Osteoblast (primary cell): ENCODE data around the gene NUDC. TPM values are rescaled to one million over a fixed set of nuclear protein-coding genes. Genes with fewer than 3 reads are reported as not detected.

Experiments
- DNase-seq: peaks from one replicate; pipeline ENCODE4 v3.0.0; 2011; ENCODE audit warnings: low spot score, mixed read lengths; ENCODE audit not compliant: insufficient read length; ENCODE audit errors: missing footprints
- H2AFZ ChIP-seq: 2 replicates; pipeline ENCODE4 v1.6.0; 2011; ENCODE audit warnings: mild to moderate bottlenecking, low read length
- H3K27ac ChIP-seq: 2 replicates; pipeline ENCODE4 v1.5.1; 2011; ENCODE audit warnings: mild to moderate bottlenecking, low read depth, low read length, moderate library complexity
- H3K27me3 ChIP-seq: 2 replicates; pipeline ENCODE4 v1.6.0; 2012; ENCODE audit warnings: mild to moderate bottlenecking, control low read depth, inconsistent platforms, low read length, moderate library complexity; ENCODE audit not compliant: insufficient read depth
- H3K36me3 ChIP-seq: 2 replicates; pipeline ENCODE4 v1.5.1; 2011; ENCODE audit warnings: mild to moderate bottlenecking, low read length, control low read depth, moderate library complexity; ENCODE audit not compliant: insufficient read depth
- H3K4me1 ChIP-seq: 2 replicates; pipeline ENCODE4 v1.5.1; 2011; ENCODE audit warnings: mild to moderate bottlenecking, low read length, control low read depth, moderate library complexity; ENCODE audit not compliant: insufficient read depth
- H3K4me2 ChIP-seq: 2 replicates; pipeline ENCODE4 v1.6.0; 2011; ENCODE audit warnings: mild to moderate bottlenecking, low read length; ENCODE audit not compliant: insufficient read depth
- H3K4me3 ChIP-seq: fragments of 200-600 bp; sonication (generic); 3 replicates; pipeline ENCODE4 v1.5.1; 2012; ENCODE audit warnings: mild to moderate bottlenecking, low read length, inconsistent platforms; ENCODE audit not compliant: insufficient read depth
- H3K79me2 ChIP-seq: 2 replicates; pipeline ENCODE4 v1.6.0; 2012; ENCODE audit warnings: mild to moderate bottlenecking, low read length, control low read depth, inconsistent platforms; ENCODE audit not compliant: insufficient read depth
- H3K9me3 ChIP-seq: 2 replicates; pipeline ENCODE4 v1.5.1; 2011; ENCODE audit warnings: low read depth, low read length, control low read depth
- H4K20me1 ChIP-seq: 2 replicates; pipeline ENCODE4 v1.6.0; 2012; ENCODE audit warnings: mild to moderate bottlenecking, low read length, control low read depth; ENCODE audit not compliant: insufficient read depth
- total RNA-seq: library from RNA; depleted of rRNA; stranded (reverse); fragments of >200 nt; gene quantifications from 2 replicates; pipeline ENCODE4 v1.2.3, GENCODE V29; 2012
- TF ChIP-seq, protein P1 (sequence below): IDR thresholded peaks from 2 replicates; pipeline ENCODE4 v1.5.1; 2011; ENCODE audit warnings: mild to moderate bottlenecking, low read depth, low read length, moderate library complexity; ENCODE audit errors: extremely low read depth

Gene NUDC
- total RNA-seq, 1 donor: 15.9 TPM

- Histone ChIP-seq H3K27ac (no peak within 1 kb of the TSS), H3K27me3 (peaks cover 49% of the 10 kb centered on the region), H3K9me3 (peaks cover 4% of the 10 kb centered on the region), H3K4me2 (no peak within 1 kb of the TSS), H3K36me3 (no peaks in the 10 kb centered on the region), H3K4me3 (no peak within 1 kb of the TSS), H3K4me1 (peaks cover 4% of the 10 kb centered on the region), H3K79me2 (no peaks in the 10 kb centered on the region), H4K20me1 (no peaks in the 10 kb centered on the region), H2AFZ (no peak within 1 kb of the TSS)
- DNase-seq: no peak
- TF ChIP-seq, protein P1, sequence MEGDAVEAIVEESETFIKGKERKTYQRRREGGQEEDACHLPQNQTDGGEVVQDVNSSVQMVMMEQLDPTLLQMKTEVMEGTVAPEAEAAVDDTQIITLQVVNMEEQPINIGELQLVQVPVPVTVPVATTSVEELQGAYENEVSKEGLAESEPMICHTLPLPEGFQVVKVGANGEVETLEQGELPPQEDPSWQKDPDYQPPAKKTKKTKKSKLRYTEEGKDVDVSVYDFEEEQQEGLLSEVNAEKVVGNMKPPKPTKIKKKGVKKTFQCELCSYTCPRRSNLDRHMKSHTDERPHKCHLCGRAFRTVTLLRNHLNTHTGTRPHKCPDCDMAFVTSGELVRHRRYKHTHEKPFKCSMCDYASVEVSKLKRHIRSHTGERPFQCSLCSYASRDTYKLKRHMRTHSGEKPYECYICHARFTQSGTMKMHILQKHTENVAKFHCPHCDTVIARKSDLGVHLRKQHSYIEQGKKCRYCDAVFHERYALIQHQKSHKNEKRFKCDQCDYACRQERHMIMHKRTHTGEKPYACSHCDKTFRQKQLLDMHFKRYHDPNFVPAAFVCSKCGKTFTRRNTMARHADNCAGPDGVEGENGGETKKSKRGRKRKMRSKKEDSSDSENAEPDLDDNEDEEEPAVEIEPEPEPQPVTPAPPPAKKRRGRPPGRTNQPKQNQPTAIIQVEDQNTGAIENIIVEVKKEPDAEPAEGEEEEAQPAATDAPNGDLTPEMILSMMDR: no peak
Observed at GRCh38 chr1:26959722-26960624, 38.4 kb downstream of the NUDC start, which contains the start of gene KDF1. KDF1 (minus strand) TSS chr1:26960468; CDS start chr1:26952380, 8,088 bp downstream.

- Histone ChIP-seq H3K4me1 (peaks cover 4% of the 10 kb centered on the region), H3K27me3 (peaks cover 49% of the 10 kb centered on the region), H3K4me2 (no peak overlapping the region), H3K79me2 (no peaks in the 10 kb centered on the region), H3K27ac (no peak overlapping the region), H3K36me3 (no peaks in the 10 kb centered on the region), H3K9me3 (peaks cover 4% of the 10 kb centered on the region), H2AFZ (no peak overlapping the region), H3K4me3 (no peak overlapping the region), H4K20me1 (no peaks in the 10 kb centered on the region)
- DNase-seq: no peak
- TF ChIP-seq, protein P1: no peak
Observed at GRCh38 chr1:26960625-26960966, 39.1 kb downstream of the NUDC start.

DNA sequence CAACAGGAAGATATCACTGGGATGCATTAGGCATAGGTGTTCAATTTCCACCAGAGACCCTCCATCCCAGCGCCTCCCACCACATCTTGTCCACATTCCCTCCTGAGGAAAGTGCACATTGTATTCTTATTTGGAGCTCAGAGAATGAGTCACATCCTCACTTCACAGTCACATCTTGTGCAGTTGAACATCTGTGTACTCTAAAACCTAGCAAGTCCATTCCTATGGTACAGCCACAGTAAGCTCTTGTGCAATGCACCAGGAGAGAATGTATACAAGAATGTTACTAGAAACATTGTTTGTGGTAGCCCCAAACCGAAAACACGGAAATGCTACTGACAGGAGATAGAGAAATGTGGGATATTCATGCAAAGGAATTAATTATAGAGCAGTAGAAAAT is 40.3 kb downstream of the NUDC start:
- TF ChIP-seq, protein P1: no peak
- H3K36me3 ChIP-seq: no peaks in the 10 kb centered on the region
- no peaks in the 10 kb centered on the region for H4K20me1 ChIP-seq
- H3K79me2 ChIP-seq: no peaks in the 10 kb centered on the region
- H3K27ac ChIP-seq: no peak overlapping the region
- peaks cover 4% of the 10 kb centered on the region for H3K4me1 ChIP-seq
- no peak overlapping the region for H3K4me3 ChIP-seq
- no peak overlapping the region for H3K4me2 ChIP-seq
- H3K27me3 ChIP-seq: peaks cover 51% of the 10 kb centered on the region
- peak; percentile 89 for DNase-seq
- no peak overlapping the region for H2AFZ ChIP-seq
- no peaks in the 10 kb centered on the region for H3K9me3 ChIP-seq

- Histone ChIP-seq H4K20me1 (no peaks in the 10 kb centered on the region), H3K27ac (no peak overlapping the region), H3K4me2 (no peak overlapping the region), H3K36me3 (no peaks in the 10 kb centered on the region), H3K27me3 (peaks cover 39% of the 10 kb centered on the region), H3K9me3 (no peaks in the 10 kb centered on the region), H3K79me2 (no peaks in the 10 kb centered on the region), H2AFZ (no peak overlapping the region), H3K4me1 (peaks cover 4% of the 10 kb centered on the region), H3K4me3 (no peak overlapping the region)
- DNase-seq: no peak
- TF ChIP-seq, protein P1: no peak
Observed at GRCh38 chr1:26965213-26965612, 43.7 kb downstream of the NUDC start.
